ENCODE results near the gene MAML2.

DNA sequence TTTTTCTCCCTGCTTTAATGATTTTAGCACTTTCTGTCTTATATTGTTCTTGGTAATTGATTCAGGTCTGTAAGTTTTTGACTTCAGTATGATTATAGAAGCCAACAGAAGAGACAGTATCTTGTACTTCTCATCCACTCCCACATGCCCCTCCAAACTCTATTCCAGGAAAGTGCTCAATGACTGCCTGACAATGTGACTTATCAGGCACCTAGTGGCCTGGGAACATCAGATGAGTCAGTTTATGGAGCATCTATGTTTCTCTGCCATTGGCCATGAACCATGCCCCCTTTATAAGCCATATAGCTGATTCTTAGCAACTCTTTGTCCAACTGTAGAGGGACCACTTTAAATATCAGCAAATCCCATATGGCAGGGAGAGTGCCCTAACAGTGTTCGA lies 239.9 kb downstream of the MAML2 start:
- TF ChIP-seq EZH2 (IDR thresholded peaks at IDR 0.05; ENCODE audit: low read depth, unreplicated experiment), result no peak
- TF ChIP-seq, protein P1, sequence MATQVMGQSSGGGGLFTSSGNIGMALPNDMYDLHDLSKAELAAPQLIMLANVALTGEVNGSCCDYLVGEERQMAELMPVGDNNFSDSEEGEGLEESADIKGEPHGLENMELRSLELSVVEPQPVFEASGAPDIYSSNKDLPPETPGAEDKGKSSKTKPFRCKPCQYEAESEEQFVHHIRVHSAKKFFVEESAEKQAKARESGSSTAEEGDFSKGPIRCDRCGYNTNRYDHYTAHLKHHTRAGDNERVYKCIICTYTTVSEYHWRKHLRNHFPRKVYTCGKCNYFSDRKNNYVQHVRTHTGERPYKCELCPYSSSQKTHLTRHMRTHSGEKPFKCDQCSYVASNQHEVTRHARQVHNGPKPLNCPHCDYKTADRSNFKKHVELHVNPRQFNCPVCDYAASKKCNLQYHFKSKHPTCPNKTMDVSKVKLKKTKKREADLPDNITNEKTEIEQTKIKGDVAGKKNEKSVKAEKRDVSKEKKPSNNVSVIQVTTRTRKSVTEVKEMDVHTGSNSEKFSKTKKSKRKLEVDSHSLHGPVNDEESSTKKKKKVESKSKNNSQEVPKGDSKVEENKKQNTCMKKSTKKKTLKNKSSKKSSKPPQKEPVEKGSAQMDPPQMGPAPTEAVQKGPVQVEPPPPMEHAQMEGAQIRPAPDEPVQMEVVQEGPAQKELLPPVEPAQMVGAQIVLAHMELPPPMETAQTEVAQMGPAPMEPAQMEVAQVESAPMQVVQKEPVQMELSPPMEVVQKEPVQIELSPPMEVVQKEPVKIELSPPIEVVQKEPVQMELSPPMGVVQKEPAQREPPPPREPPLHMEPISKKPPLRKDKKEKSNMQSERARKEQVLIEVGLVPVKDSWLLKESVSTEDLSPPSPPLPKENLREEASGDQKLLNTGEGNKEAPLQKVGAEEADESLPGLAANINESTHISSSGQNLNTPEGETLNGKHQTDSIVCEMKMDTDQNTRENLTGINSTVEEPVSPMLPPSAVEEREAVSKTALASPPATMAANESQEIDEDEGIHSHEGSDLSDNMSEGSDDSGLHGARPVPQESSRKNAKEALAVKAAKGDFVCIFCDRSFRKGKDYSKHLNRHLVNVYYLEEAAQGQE (IDR thresholded peaks at IDR 0.05; ENCODE audit: unreplicated experiment), result no peak
- TF ChIP-seq POLR2AphosphoS5 (IDR thresholded peaks at IDR 0.05; ENCODE audit: low read depth), result no peak
- TF ChIP-seq, protein P2, sequence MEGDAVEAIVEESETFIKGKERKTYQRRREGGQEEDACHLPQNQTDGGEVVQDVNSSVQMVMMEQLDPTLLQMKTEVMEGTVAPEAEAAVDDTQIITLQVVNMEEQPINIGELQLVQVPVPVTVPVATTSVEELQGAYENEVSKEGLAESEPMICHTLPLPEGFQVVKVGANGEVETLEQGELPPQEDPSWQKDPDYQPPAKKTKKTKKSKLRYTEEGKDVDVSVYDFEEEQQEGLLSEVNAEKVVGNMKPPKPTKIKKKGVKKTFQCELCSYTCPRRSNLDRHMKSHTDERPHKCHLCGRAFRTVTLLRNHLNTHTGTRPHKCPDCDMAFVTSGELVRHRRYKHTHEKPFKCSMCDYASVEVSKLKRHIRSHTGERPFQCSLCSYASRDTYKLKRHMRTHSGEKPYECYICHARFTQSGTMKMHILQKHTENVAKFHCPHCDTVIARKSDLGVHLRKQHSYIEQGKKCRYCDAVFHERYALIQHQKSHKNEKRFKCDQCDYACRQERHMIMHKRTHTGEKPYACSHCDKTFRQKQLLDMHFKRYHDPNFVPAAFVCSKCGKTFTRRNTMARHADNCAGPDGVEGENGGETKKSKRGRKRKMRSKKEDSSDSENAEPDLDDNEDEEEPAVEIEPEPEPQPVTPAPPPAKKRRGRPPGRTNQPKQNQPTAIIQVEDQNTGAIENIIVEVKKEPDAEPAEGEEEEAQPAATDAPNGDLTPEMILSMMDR (conservative IDR thresholded peaks at IDR 0.05; ENCODE audit: low read depth in 2 of 2), result no peak
- TF ChIP-seq EZH2phosphoT487 (IDR thresholded peaks at IDR 0.05; ENCODE audit: unreplicated experiment), result no peak
- TF ChIP-seq, protein P3, sequence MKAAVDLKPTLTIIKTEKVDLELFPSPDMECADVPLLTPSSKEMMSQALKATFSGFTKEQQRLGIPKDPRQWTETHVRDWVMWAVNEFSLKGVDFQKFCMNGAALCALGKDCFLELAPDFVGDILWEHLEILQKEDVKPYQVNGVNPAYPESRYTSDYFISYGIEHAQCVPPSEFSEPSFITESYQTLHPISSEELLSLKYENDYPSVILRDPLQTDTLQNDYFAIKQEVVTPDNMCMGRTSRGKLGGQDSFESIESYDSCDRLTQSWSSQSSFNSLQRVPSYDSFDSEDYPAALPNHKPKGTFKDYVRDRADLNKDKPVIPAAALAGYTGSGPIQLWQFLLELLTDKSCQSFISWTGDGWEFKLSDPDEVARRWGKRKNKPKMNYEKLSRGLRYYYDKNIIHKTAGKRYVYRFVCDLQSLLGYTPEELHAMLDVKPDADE (IDR thresholded peaks at IDR 0.05), result no peak
- TF ChIP-seq ZNF114 (CRISPR knock-in tag; IDR thresholded peaks at IDR 0.05), result no peak
- TF ChIP-seq NANOG (IDR thresholded peaks at IDR 0.05; ENCODE audit: borderline replicate concordance), result no peak

Data from GM23338 (cell line).